ENCODE data around the gene CA7.

GRCh38 chr16:66899310-66899944 is 55.2 kb downstream of the CA7 start:
- TF ChIP-seq POLR2A (IDR thresholded peaks at IDR 0.05; ENCODE audit: low read length) (no peak), GATA1 (IDR thresholded peaks at IDR 0.05; ENCODE audit: low read depth, low read length) (no peak)

All from erythroblast (primary cell).